SIG-M5 treated with dmso at 0.1 percent for 504 hours (cell line): Measurements from ENCODE around the gene NENF.
"Not testable (repeated sequence)": the region's sequence is repeated elsewhere in the genome, so short reads cannot be mapped to it uniquely, and the experiment has no call there.

Experiments
- DNase-seq: peaks from one replicate; lab custom pipeline; 2025; ENCODE audit not compliant: unreplicated experiment; lab: John Stamatoyannopoulos, UW

Gene NENF

GRCh38 chr1:212458817-212459216 is 26.1 kb downstream of the NENF start:
- DNase-seq, result no peak

GRCh38 chr1:212459656-212460055 is 26.9 kb downstream of the NENF start:
- no peak for DNase-seq

GRCh38 chr1:212460376-212460775 is 27.7 kb downstream of the NENF start:
- no peak for DNase-seq

- no peak for DNase-seq
Observed at GRCh38 chr1:212461916-212462660, 29.4 kb downstream of the NENF start.

DNA sequence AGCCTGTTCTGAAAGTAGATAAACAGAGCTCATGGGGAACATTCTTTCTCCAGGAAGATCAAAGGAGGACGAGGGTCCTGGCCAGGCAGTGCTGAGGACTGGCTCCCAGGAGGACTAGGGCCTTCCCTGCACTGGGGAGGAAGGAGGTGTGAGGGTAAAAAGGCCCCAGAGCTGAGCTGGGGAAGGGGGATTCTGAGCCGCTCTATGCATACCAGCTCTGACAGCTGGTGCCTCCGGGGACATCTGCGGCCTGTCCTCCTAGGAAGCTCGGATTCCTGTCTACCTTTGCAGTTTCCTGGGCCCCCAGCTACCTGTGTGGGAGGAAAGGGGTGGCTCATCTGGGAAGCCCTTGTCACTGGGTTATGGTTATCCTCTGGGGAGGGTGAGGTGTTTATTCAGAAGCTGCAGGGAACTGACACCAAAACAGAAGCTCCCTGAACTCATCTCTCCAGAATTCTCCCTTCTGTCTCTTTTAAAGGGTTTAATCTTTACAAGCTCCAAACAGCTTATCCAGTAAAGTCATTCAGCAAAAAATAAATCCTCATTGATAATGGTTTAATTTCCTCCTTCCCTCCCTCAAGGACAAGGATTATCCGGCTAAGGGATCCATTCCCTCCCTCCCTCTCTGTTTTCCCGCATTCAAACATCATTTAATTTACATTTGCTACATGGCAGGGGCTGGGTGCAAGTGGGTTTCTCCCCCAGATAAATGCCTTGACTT is 31.0 kb downstream of the NENF start:
- no peak for DNase-seq

GRCh38 chr1:212465311-212465710 is 32.6 kb downstream of the NENF start:
- DNase-seq, result no peak

DNA sequence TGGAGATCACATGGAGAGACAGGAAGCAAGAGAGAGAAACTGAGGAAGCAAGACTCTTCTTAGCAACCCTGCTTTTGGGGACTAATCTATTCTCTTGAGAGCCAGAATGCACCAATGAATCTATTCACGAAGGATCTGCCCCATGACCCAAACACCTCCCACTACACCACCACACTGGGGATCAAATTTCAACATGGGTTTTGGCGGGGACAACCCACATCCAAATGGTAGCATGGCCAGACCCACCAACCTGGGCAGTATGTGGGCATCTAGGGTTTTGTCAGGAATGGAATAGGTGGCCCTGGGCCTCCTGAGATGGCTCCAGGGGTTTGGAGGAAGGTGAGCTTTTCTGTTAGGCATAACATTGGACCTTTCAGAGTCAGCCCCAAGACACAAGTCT is 33.7 kb downstream of the NENF start:
- no peak for DNase-seq

DNA sequence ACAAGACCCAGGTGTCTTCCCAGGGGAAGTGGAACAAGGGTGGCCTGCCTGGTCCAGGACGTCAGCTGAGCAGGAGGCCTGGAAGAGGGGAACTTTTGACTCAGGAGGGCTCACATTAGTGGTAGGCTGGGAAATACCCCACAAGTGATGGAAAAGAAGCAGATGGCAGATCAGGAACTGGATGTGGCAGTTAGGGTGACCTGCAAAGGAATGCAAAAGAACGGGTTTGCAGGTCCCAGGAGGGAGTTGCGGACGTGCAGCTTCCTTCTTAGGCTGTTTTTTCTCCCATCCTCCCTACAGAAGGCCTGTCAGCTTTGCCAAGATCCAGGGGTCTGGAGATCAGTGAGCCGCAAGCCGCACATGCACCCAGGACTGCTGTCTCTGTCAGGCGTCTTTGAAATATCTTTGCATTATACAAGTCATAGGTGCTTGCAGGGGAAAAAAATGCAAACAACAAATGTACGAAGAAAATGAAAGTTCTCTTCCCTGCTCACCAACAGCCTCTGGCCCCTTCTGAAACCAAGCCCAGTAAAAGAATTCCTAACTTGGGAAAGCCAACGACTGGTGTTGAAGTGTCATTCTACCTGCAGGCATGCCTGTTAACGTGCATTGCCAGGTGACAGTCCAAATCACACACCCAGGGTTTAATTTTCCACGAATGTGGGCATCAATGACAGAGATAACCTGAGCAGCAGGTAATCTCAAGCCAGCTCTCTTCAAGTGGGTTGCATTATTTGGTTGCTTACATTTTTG is 34.4 kb downstream of the NENF start:
- no peak for DNase-seq

- DNase-seq, result no peak
Observed at GRCh38 chr1:212467843-212468482, 35.2 kb downstream of the NENF start.

GRCh38 chr1:212470059-212470458 is 37.3 kb downstream of the NENF start:
- no peak for DNase-seq

- DNase-seq, result no peak
Observed at GRCh38 chr1:212471286-212471685, 38.6 kb downstream of the NENF start.

- DNase-seq, result no peak
Observed at GRCh38 chr1:212471891-212472675, 39.4 kb downstream of the NENF start.

- DNase-seq, result no peak
Observed at GRCh38 chr1:212473729-212474128, 41.0 kb downstream of the NENF start.

- DNase-seq, result no peak
Observed at GRCh38 chr1:212475151-212475550, 42.4 kb downstream of the NENF start.

DNA sequence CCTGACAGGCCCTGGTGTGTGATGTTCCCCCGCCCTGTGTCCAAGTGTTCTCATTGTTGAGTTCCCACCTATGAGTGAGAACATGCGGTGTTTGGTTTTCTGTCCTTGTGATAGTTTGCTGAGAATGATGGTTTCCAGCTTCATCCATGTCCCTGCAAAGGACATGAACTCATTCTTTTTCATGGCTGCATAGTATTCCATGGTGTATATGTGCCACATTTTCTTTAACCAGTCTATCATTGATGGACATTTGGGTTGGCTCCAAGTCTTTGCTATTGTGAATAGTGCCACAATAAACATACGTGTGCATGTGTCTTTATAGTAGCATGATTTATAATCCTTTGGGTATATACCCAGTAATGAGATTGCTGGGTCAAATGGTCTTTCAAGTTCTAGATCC is 43.1 kb downstream of the NENF start:
- DNase-seq, result not testable (repeated sequence)

GRCh38 chr1:212477014-212477679 is 44.4 kb downstream of the NENF start:
- peak; percentile 91 for DNase-seq

DNA sequence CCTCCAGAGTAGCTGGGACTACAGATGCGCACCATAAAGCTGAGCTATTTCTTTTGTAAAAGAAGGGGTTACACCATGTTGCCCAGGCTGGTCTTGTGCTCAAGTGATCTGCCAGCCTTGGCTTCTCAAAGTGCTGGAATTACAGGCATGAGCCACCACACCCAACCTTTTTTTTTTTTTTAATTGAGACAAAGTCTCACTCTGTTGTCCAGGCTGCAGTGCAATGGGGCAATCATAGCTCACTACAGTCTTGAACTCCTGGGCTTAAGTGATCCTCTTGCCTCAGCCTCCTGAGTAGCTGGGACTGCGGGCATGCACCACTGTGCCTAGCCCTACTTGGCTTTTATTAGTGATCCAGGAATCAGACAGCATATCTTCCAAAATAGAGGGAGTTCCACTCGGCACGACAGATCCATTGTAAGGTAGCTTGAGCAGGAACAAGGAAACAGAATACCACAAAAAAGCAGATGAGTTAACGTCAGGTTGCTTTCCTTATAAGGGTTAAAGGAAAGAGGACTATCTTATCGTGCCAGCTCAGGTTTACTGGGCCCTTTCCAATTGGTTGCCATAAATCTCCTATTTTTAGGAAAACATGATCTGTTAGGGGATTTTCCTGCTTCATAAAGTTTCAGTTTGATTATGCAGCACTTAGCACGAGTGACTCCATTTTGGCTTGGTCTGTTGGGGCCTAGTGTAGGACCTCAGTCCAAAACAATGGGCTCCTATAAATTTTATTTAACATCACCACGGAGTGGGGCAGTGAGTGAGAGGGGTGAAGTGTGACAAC is 45.2 kb downstream of the NENF start:
- no peak for DNase-seq

DNA sequence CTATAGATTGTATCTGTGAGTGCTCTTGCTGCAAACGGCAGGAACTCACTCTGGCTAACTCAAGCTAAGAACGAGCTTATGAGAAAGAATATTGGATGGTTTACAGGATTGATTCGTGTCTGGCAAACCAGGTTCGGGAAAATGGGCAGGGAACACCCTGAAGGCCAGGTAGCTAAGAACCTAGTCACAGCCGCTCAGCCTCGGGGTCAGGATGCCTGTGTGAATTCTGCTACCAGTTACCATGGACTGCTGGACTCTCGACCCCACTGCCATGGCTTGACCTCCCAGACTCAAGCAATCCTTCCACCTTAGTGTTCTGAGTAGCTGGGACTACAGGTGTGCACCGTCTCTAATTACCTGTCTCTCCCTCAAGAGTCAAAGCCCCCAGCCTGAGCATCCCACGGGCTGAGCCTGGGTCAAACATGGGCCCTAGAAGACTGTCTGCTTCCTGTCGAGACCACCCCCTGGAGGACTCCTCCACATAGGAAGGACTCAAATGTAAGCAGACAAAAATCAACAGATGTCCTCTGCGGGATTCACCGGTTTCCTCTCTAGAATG is 45.8 kb downstream of the NENF start:
- DNase-seq, result no peak

DNA sequence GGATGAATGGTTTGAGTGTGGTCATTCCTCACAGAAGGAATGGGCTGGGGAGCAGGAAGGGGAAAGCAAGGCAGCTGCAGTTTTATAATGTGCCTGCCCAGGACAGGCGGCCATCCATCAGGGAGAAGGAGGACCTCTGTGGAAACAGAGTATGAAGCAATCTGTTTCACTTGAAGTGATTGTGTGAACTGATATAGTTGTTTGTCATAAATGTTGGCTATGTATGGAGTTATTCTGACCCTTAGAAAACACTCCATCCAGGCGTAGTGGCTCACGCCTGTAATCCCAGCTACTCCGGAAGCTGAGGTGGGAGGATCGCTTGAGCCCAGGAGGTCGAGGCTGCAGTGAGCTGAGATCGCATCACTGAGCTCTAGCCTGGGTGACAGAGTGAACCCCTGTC is 46.5 kb downstream of the NENF start:
- no peak for DNase-seq
